ENCODE measurements around the gene TOP2B. TPM values are rescaled to one million over a fixed set of nuclear protein-coding genes. Genes with fewer than 3 reads are reported as not detected.

The TOP2B gene
- total RNA-seq, 2 experiments from 2014 or later = 165 to 171 TPM

- Mint-ChIP-seq H3K9me3 (no peaks in the 10 kb centered on the region), H3K4me3 (no peak overlapping the region), H3K4me1 (ENCODE audit: low read depth) (no peaks in the 10 kb centered on the region), H3K27ac (no peak overlapping the region), H3K27me3 (peaks cover 2% of the 10 kb centered on the region), H3K36me3 (ENCODE audit: low read depth) (no peaks in the 10 kb centered on the region)
- DNase-seq = no peak
- intact Hi-C loops (cut with micrococcal nuclease) = no loop called here
- ChIA-PET CTCF (no interaction called here), POLR2A (no interaction called here)
- TF ChIP-seq CTCF (IDR thresholded peaks at IDR 0.05) = no peak
- no peak for ATAC-seq
Measured at GRCh38 chr3:25583343-25583742, 81.4 kb downstream of the TOP2B start.

- no peak overlapping the region for H3K27ac Mint-ChIP-seq
- ChIA-PET POLR2A (no interaction called here), CTCF (no interaction called here)
- H3K4me3 Mint-ChIP-seq = no peak overlapping the region
- no peaks in the 10 kb centered on the region for H3K4me1 Mint-ChIP-seq (ENCODE audit: low read depth)
- no peak for TF ChIP-seq CTCF (IDR thresholded peaks at IDR 0.05)
- DNase-seq = no peak
- no peaks in the 10 kb centered on the region for H3K36me3 Mint-ChIP-seq (ENCODE audit: low read depth)
- intact Hi-C loops (cut with micrococcal nuclease) = no loop called here
- ATAC-seq = no peak
- H3K27me3 Mint-ChIP-seq = peaks cover 2% of the 10 kb centered on the region
- no peaks in the 10 kb centered on the region for H3K9me3 Mint-ChIP-seq
Measured at GRCh38 chr3:25582242-25582641, 82.5 kb downstream of the TOP2B start.

- ChIA-PET POLR2A (interaction anchor here (0.8 kb wide), 1 partner anchor 7 kb away, joined by 3 read pairs; no protein-coding TSS in a partner anchor), CTCF (no interaction called here)
- DNase-seq (no peak), ATAC-seq (no peak)
- H3K36me3 Mint-ChIP-seq (ENCODE audit: low read depth) = no peaks in the 10 kb centered on the region
- H3K4me1 Mint-ChIP-seq (ENCODE audit: low read depth) = no peaks in the 10 kb centered on the region
- intact Hi-C loops (cut with micrococcal nuclease) = no loop called here
- TF ChIP-seq CTCF (IDR thresholded peaks at IDR 0.05) = no peak
- no peaks in the 10 kb centered on the region for H3K9me3 Mint-ChIP-seq
- H3K27ac Mint-ChIP-seq = no peak overlapping the region
- H3K27me3 Mint-ChIP-seq = peaks cover 2% of the 10 kb centered on the region
- H3K4me3 Mint-ChIP-seq = no peak overlapping the region
Measured at GRCh38 chr3:25581823-25582222, 82.9 kb downstream of the TOP2B start.

GRCh38 chr3:25581335-25581734, 83.4 kb downstream of the TOP2B start:
- POLR2A ChIA-PET = interaction anchor here (0.8 kb wide), 1 partner anchor 8 kb away, joined by 3 read pairs; no protein-coding TSS in a partner anchor
- no peak for TF ChIP-seq CTCF (IDR thresholded peaks at IDR 0.05)
- Mint-ChIP-seq H3K36me3 (ENCODE audit: low read depth) (no peaks in the 10 kb centered on the region), H3K9me3 (no peaks in the 10 kb centered on the region), H3K27ac (no peak overlapping the region), H3K4me1 (ENCODE audit: low read depth) (no peaks in the 10 kb centered on the region), H3K4me3 (no peak overlapping the region), H3K27me3 (peaks cover 2% of the 10 kb centered on the region)
- DNase-seq (no peak), ATAC-seq (no peak)
- intact Hi-C loops (cut with micrococcal nuclease) = no loop called here
- CTCF ChIA-PET = no interaction called here

GRCh38 chr3:25580534-25580933, 84.2 kb downstream of the TOP2B start:
- Mint-ChIP-seq H3K9me3 (no peaks in the 10 kb centered on the region), H3K27me3 (peaks cover 2% of the 10 kb centered on the region), H3K36me3 (ENCODE audit: low read depth) (no peaks in the 10 kb centered on the region), H3K27ac (no peak overlapping the region), H3K4me3 (no peak overlapping the region), H3K4me1 (ENCODE audit: low read depth) (no peaks in the 10 kb centered on the region)
- DNase-seq (no peak), ATAC-seq (no peak)
- ChIA-PET CTCF (no interaction called here), POLR2A (no interaction called here)
- intact Hi-C loops (cut with micrococcal nuclease) = no loop called here
- TF ChIP-seq CTCF (IDR thresholded peaks at IDR 0.05) = no peak

All from activated CD8-positive, alpha-beta T cell treated with anti-CD3 and anti-CD28 coated beads for 36 hours (primary cell).